Esophagus squamous epithelium (tissue), 4 donors: ENCODE data around the gene GPHN.

Experiments
- CTCF ChIP-seq, 6 experiments: fragments of 450-650 bp in 4 of 6; fragments of 200-600 bp in 2 of 6; sonication (generic) in 2 of 6; IDR thresholded peaks; one replicate each; pipeline ENCODE4 v1.5.1; 2016 to 2019; ENCODE audit warnings: antibody characterized with exemption in 6 of 6, mild to moderate bottlenecking in 4 of 6, moderate library complexity in 4 of 6
- POLR2A ChIP-seq, 4 donors: fragments of 450-650 bp; IDR thresholded peaks; one replicate each; pipeline ENCODE4 v1.6.1; 2017; ENCODE audit warnings: antibody characterized with exemption in 4 of 4, mild to moderate bottlenecking in 4 of 4, moderate library complexity in 3 of 4

GRCh38 chr14:66709291-66709690 lies 201.3 kb downstream of the GPHN start:
- TF ChIP-seq CTCF (IDR thresholded peaks at IDR 0.05) (no peak), POLR2A (IDR thresholded peaks at IDR 0.05) (no peak)
